AG09319 (cell line): ENCODE results near the gene NEDD9.

Experiments
- DNase-seq: peaks from one replicate; pipeline ENCODE4 v3.0.0-alpha.2; 2010; ENCODE audit warnings: low read depth; ENCODE audit errors: extremely low read depth
- CTCF ChIP-seq: IDR thresholded peaks from 2 replicates; pipeline ENCODE4 v1.5.1; 2011; ENCODE audit warnings: low read depth, mild to moderate bottlenecking, inconsistent platforms, low read length, moderate library complexity

Gene NEDD9

GRCh38 chr6:11276228-11276627, 43.8 kb upstream of the NEDD9 start:
- no peak for TF ChIP-seq CTCF
- no peak for DNase-seq

DNA sequence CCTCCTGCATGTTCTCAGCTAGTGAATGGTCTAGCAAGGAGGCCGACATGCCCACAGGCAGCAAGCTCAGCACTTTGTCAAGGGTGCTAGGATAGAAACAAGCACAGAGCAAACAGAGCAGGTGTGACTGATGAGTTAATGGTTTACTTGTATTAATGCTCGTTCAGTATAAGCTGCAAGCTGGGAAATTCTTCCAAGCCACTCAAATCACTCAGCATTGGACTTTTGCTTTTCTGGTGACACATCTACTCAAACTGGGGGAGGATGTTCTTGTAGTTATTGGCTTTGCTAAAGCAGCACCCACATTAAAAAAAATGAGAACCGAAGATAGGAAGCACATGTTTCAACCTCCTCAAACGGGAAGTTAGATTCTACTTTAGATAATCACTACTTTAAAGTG, 43.1 kb upstream of the NEDD9 start:
- no peak for DNase-seq
- no peak for TF ChIP-seq CTCF

DNA sequence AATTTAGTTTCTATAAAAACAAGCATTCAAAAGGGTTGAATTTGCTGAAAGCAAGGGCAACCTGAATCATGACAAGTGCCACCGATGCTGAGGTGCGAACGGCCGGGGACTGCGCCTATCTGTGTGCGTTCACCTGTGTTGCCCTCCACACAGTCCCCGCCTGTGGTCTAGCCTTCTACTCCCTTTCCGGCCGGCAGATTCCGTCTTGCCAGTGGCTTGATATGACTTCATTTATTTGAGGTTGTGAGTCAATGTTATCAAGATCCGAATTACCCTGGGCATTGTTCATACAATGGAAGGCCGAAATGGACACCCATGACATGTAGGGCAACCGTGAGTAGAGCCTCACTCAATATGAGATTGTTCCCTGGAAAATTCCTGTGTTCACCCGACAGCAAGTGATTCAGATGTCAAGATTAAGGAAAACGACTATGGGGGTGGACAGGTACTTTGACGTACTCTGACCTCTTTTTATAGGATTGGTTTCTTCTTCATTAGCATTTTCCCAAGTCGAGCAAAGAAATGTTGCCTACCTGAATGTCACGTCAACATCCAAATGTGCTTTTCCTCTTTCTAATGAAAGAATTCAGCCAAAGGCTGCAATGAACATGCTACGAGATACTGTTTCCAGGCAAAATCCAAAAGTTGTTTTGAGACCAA, 41.1 kb upstream of the NEDD9 start:
- DNase-seq, result no peak
- no peak for TF ChIP-seq CTCF

DNA sequence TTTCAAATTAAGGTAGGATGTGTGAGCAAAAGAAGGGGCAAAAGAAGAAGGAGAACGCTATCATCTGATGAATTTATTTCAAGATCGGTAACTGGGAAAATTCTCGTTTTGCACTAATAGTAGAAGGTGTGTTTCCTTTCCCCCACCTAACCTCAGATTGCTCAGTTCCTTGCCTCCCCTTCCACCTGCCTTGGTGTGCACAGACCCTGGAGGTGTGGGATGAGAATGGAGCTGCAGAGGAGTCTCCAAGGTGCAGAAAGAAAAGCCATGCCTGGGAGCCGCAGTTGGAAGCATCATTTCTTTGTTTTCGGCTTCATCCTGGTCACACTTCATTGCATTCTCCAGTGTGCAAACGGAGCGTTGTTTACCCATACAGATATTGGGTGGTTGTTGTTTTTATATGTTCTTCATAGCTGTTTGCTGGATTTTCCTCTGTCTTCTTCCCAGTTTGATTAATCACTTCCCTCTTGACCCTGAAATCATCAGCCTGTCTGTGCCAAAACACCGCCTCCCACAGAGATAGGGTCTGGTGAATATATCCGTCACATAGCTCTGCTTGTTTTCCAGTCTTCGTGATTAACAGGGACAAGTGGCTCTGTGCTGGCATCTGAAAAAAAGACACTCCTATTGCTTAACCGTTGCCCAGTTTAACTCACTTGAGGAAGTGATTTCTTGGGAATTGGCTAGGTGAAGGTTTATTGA, 40.2 kb upstream of the NEDD9 start:
- TF ChIP-seq CTCF, result no peak
- DNase-seq, result no peak

- DNase-seq, result peak; percentile 67
- no peak for TF ChIP-seq CTCF
These were observed 39.0 kb upstream of the NEDD9 start for GRCh38 chr6:11271228-11272020.

DNA sequence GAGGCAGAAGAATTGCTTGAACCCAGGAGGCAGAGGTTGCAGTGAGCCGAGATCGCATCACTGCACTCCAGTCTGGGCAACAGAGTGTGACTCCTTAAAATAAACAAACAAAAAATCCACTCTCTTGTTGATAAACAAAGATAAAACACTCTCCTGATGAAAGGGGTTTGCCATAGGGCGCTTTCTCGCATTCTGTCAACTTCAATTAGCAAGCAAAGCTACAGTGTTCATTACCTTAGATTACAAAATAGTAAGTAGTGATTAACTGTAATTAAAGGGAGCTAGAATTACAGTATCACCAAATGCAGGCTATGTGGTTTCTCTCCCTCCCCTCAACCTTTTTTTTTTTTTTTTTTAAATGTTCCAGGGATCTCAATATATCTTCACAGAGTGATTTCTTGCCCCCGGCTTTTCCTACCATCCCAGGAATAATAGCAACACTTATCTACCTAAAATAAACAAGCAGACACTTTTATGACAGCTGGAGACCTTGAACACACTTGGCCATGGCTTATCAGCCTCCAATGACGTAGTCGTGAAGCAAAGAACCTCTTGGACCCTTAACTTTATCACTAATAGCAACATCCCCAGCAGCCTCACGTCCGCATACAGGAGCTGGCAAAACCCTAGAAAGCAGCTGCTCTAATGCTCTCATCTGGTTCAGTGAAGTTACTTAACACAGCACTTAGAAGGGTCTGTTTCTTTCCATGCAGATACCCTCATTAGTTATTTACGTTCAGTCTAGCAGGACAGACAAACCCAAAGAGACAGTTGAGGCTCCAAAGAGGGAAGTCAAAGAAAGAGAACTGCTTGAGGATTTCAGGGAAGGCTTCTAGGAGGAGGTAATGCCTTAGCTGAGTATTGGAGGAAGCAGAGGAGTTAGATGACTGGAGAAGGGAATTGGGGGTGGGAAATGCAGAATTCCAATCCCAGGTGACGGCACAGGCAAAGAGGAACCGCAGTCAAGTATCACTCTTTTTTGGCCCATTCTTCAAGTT, 37.9 kb upstream of the NEDD9 start:
- no peak for DNase-seq

More for the DNA sequence above, 37.9 kb upstream of the NEDD9 start:
- no peak for TF ChIP-seq CTCF
